ENCODE results near the gene OCLN.
"Not testable (repeated sequence)": the region's sequence is repeated elsewhere in the genome, so short reads cannot be mapped to it uniquely, and the experiment has no call there.

DNA sequence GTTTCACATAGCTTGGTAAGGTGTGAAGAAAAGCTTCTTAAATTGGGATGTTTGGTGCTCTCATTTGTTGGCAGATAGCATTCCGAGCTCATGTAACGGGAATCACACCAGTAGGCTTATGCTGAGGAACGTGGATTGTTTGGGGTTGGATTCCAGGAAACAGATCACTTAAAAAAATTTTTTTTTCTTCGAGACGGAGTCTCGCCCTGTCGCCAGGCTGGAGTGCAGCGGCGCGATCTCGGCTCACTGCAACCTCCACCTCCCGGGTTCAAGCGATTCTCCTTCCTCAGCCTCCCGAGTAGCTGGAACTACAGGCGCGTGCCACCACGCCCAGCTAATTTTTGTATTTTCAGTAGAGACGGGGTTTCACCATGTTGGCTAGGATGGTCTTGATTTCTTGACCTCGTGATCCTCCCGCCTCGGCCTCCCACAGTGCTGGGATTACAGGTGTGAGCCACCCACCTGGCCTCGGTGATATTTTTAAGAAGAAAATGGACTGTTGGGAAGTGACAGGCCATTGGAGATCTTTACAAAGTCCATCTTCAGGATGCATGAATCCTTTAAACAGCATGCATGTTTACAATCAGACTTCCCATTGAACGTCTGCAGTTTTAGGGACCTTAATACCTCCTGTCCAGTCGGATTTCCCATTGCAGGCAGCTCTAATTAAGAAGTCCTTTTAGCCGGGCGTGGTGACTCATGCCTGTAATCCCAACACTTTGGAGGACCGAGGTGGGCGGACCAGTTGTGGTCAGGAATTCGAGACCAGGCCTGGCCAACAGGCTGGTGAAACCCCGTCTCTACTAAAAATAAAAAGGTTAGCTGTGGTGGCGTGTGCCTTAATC is 68.2 kb downstream of the OCLN start:
- TF ChIP-seq JUNB (IDR thresholded peaks at IDR 0.05; ENCODE audit: unreplicated experiment); EZH2 (IDR thresholded peaks at IDR 0.05; ENCODE audit: low read depth, unreplicated experiment): not testable (repeated sequence)
- TF ChIP-seq, protein P1, sequence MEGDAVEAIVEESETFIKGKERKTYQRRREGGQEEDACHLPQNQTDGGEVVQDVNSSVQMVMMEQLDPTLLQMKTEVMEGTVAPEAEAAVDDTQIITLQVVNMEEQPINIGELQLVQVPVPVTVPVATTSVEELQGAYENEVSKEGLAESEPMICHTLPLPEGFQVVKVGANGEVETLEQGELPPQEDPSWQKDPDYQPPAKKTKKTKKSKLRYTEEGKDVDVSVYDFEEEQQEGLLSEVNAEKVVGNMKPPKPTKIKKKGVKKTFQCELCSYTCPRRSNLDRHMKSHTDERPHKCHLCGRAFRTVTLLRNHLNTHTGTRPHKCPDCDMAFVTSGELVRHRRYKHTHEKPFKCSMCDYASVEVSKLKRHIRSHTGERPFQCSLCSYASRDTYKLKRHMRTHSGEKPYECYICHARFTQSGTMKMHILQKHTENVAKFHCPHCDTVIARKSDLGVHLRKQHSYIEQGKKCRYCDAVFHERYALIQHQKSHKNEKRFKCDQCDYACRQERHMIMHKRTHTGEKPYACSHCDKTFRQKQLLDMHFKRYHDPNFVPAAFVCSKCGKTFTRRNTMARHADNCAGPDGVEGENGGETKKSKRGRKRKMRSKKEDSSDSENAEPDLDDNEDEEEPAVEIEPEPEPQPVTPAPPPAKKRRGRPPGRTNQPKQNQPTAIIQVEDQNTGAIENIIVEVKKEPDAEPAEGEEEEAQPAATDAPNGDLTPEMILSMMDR (conservative IDR thresholded peaks at IDR 0.05; ENCODE audit: low read depth in 2 of 2), result not testable (repeated sequence)

All from GM23338 (cell line).